22Rv1 (cell line): ENCODE results near the gene MRPL33.
"Not testable (repeated sequence)": the region's sequence is repeated elsewhere in the genome, so short reads cannot be mapped to it uniquely, and the experiment has no call there.

Experiments used
- ZFX ChIP-seq: fragments of 450-650 bp; IDR thresholded peaks from 2 replicates; pipeline ENCODE4 v1.6.1; 2017; ENCODE audit warnings: antibody characterized with exemption, borderline replicate concordance
- TF ChIP-seq, protein P1 (sequence below): fragments of 450-650 bp; IDR thresholded peaks from 2 replicates; pipeline ENCODE4 v1.5.1; 2017; ENCODE audit warnings: mild to moderate bottlenecking

DNA sequence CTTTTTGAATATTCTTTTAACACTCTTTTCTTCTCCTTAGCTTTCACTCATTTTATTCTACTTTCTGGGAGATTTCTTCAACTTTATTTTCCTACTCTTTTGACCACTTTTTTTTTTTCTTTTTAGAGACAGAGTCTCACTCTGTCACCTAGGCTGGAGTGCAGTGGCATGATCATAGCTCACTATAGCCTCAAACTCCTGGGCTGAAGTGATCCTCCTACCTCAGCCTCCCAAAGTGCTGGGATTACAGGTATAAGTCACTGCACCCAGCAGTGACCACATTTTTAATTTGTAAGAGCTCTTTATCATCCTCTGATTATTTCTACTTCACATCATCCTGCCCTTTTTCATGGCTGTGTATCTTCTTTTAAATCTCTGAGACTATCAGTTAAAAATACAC lies 26.0 kb upstream of the MRPL33 start:
- TF ChIP-seq, protein P1, sequence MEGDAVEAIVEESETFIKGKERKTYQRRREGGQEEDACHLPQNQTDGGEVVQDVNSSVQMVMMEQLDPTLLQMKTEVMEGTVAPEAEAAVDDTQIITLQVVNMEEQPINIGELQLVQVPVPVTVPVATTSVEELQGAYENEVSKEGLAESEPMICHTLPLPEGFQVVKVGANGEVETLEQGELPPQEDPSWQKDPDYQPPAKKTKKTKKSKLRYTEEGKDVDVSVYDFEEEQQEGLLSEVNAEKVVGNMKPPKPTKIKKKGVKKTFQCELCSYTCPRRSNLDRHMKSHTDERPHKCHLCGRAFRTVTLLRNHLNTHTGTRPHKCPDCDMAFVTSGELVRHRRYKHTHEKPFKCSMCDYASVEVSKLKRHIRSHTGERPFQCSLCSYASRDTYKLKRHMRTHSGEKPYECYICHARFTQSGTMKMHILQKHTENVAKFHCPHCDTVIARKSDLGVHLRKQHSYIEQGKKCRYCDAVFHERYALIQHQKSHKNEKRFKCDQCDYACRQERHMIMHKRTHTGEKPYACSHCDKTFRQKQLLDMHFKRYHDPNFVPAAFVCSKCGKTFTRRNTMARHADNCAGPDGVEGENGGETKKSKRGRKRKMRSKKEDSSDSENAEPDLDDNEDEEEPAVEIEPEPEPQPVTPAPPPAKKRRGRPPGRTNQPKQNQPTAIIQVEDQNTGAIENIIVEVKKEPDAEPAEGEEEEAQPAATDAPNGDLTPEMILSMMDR, result not testable (repeated sequence)
- TF ChIP-seq ZFX, result not testable (repeated sequence)
